OCI-LY7 (cell line): ENCODE results near the gene HDGFL2. TPM values are rescaled to one million over a fixed set of nuclear protein-coding genes. Genes with fewer than 3 reads are reported as not detected.

ENCODE experiments used
- BruUV-seq: library from RNA; stranded (reverse); fragments of 400-500 nt; replicated peaks from 2 replicates; lab custom pipeline; 2021; lab: Mats Ljungman, UMichigan
- CTCF ChIA-PET: fragments of 300-600 bp; sonication (Branson Sonifier 250); formaldehyde crosslinking; loops from one replicate; lab custom pipeline; 2022; ENCODE audit warnings: antibody characterized with exemption; ENCODE audit not compliant: unreplicated experiment; lab: Charles Lee
- POLR2A ChIA-PET: fragments of 300-600 bp; sonication (Branson Sonifier 250); formaldehyde crosslinking; loops from one replicate; lab custom pipeline; 2022; ENCODE audit warnings: antibody characterized with exemption; lab: Charles Lee
- DNase-seq: peaks from one replicate; pipeline ENCODE4 v3.0.0-alpha.2; 2015; ENCODE audit warnings: low spot score
- H2AFZ ChIP-seq: fragments of 200-600 bp; sonication (generic), shearing (Covaris generic); 2 replicates; pipeline ENCODE4 v1.6.1; 2014; ENCODE audit warnings: mild to moderate bottlenecking, antibody characterized with exemption, low read length, moderate library complexity
- H3K27ac ChIP-seq: fragments of 200-600 bp; sonication (generic); 2 replicates; pipeline ENCODE4 v1.5.1; 2014; ENCODE audit warnings: mixed run types, low read depth, mild to moderate bottlenecking, moderate library complexity, low read length, inconsistent platforms; ENCODE audit not compliant: poor library complexity, severe bottlenecking
- H3K36me3 ChIP-seq: fragments of 200-600 bp; sonication (generic); 2 replicates; pipeline ENCODE4 v1.6.1; 2014; ENCODE audit warnings: mild to moderate bottlenecking, antibody characterized with exemption, low read length, moderate library complexity, mixed read lengths; ENCODE audit not compliant: insufficient read depth
- H3K4me1 ChIP-seq: fragments of 200-600 bp; sonication (generic); 2 replicates; pipeline ENCODE4 v1.5.1; 2014; ENCODE audit warnings: mild to moderate bottlenecking, low read length; ENCODE audit not compliant: insufficient read depth, poor library complexity, severe bottlenecking
- H3K4me2 ChIP-seq: fragments of 200-600 bp; sonication (generic); 2 replicates; pipeline ENCODE4 v1.6.1; 2014; ENCODE audit warnings: mild to moderate bottlenecking, low read length
- H3K4me3 ChIP-seq: fragments of 200-600 bp; sonication (generic); 2 replicates; pipeline ENCODE4 v1.5.1; 2014; ENCODE audit warnings: mild to moderate bottlenecking, low read depth, low read length; ENCODE audit not compliant: poor library complexity, severe bottlenecking
- H3K79me2 ChIP-seq: fragments of 200-600 bp; sonication (generic); 2 replicates; pipeline ENCODE4 v1.6.1; 2016; ENCODE audit warnings: low read depth, mild to moderate bottlenecking, low read length, moderate library complexity, mixed read lengths; ENCODE audit not compliant: insufficient read depth
- H3K9me2 ChIP-seq: fragments of 200-600 bp; sonication (generic); 2 replicates; pipeline ENCODE4 v1.6.1; 2016; ENCODE audit warnings: mild to moderate bottlenecking, low read length, mixed read lengths; ENCODE audit not compliant: insufficient read depth
- H3K9me3 ChIP-seq: fragments of 200-600 bp; sonication (generic); 2 replicates; pipeline ENCODE4 v1.6.1; 2014; ENCODE audit warnings: mild to moderate bottlenecking, mixed run types, low read length, mixed read lengths
- H4K20me1 ChIP-seq: fragments of 200-600 bp; sonication (generic); 2 replicates; pipeline ENCODE4 v1.6.1; 2014; ENCODE audit warnings: mild to moderate bottlenecking, antibody characterized with exemption, low read length, moderate library complexity, mixed read lengths; ENCODE audit not compliant: insufficient read depth
- EZH2phosphoT487 ChIP-seq: fragments of 200-600 bp; sonication (generic); IDR thresholded peaks from 2 replicates; pipeline ENCODE4 v1.6.1; 2018; ENCODE audit warnings: low read depth, borderline replicate concordance, mild to moderate bottlenecking, mixed run types, antibody characterized with exemption, low read length, moderate library complexity, mixed read lengths
- intact Hi-C: fragments of 100-400 bp; cut with micrococcal nuclease; formaldehyde crosslinking; loops from one replicate; pipeline ENCODE4 v1.10.0; 2022; ENCODE audit not compliant: unreplicated experiment
- total RNA-seq, 2 experiments: library from RNA; depleted of rRNA in 1 of 2; stranded (reverse); fragments of >200 nt in 1 of 2; shearing (Covaris generic) in 1 of 2; gene quantifications; 2 replicates each; pipeline ENCODE4 v1.2.3, GENCODE V29; 2014 to 2022
- TF ChIP-seq, protein P1 (sequence below): fragments of 200-600 bp; sonication (generic); conservative IDR thresholded peaks from 2 replicates; pipeline ENCODE4 v1.5.1; 2014; ENCODE audit warnings: mild to moderate bottlenecking, antibody characterized with exemption, low read length, moderate library complexity, mixed read lengths

The HDGFL2 gene
- total RNA-seq, 2 experiments from 2014 or later, result 54.5 to 85.9 TPM

DNA sequence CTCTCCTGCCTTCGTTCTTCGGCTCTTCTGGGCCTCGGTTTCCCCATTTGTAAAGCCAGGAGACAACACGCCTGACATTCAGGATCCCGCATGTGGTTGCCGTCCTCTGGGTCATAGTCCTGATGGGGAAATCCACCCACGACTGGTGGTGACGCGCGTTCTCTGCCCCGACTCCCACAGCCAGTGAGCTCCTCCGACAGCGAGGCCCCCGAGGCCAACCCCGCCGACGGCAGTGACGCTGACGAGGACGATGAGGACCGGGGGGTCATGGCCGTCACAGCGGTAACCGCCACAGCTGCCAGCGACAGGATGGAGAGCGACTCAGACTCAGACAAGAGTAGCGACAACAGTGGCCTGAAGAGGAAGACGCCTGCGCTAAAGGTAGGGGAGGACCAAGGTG is 16.4 kb downstream of the HDGFL2 start:
- H3K9me2 ChIP-seq, result no peaks in the 10 kb centered on the region
- H2AFZ ChIP-seq, result no peak overlapping the region
- DNase-seq, result no peak
- H3K4me2 ChIP-seq, result no peak overlapping the region
- H3K27ac ChIP-seq, result no peak overlapping the region
- no TSS peak for BruUV-seq
- ChIA-PET CTCF (no interaction called here), POLR2A (no interaction called here)
- H4K20me1 ChIP-seq, result no peaks in the 10 kb centered on the region
- no peak overlapping the region for H3K4me3 ChIP-seq
- no peaks in the 10 kb centered on the region for H3K4me1 ChIP-seq
- no peaks in the 10 kb centered on the region for H3K79me2 ChIP-seq
- no peaks in the 10 kb centered on the region for H3K9me3 ChIP-seq
- peaks cover 54% of the 10 kb centered on the region for H3K36me3 ChIP-seq
- no peak for TF ChIP-seq EZH2phosphoT487
- TF ChIP-seq, protein P1, sequence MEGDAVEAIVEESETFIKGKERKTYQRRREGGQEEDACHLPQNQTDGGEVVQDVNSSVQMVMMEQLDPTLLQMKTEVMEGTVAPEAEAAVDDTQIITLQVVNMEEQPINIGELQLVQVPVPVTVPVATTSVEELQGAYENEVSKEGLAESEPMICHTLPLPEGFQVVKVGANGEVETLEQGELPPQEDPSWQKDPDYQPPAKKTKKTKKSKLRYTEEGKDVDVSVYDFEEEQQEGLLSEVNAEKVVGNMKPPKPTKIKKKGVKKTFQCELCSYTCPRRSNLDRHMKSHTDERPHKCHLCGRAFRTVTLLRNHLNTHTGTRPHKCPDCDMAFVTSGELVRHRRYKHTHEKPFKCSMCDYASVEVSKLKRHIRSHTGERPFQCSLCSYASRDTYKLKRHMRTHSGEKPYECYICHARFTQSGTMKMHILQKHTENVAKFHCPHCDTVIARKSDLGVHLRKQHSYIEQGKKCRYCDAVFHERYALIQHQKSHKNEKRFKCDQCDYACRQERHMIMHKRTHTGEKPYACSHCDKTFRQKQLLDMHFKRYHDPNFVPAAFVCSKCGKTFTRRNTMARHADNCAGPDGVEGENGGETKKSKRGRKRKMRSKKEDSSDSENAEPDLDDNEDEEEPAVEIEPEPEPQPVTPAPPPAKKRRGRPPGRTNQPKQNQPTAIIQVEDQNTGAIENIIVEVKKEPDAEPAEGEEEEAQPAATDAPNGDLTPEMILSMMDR, result no peak
- intact Hi-C loops, result no loop called here

DNA sequence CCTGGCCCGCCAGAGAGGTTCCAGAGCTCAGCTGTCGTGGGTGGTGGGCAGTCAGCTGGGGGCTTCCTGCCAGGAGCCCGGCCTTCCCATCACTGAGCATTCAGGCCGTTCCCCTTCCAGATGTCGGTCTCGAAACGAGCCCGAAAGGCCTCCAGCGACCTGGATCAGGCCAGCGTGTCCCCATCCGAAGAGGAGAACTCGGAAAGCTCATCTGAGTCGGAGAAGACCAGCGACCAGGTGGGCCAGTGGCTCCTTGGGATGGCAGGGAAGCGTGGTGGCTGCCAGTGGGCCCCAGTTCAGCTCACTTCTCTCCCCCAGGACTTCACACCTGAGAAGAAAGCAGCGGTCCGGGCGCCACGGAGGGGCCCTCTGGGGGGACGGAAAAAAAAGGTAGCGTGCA is 19.3 kb downstream of the HDGFL2 start:
- no peaks in the 10 kb centered on the region for H3K9me3 ChIP-seq
- no peak for DNase-seq
- ChIA-PET CTCF (no interaction called here), POLR2A (interaction anchor here (0.6 kb wide), 1 partner anchor 223 kb away, joined by 5 read pairs; no protein-coding TSS in a partner anchor)
- H3K4me1 ChIP-seq, result no peaks in the 10 kb centered on the region
- no peaks in the 10 kb centered on the region for H3K79me2 ChIP-seq
- no TSS peak for BruUV-seq
- H4K20me1 ChIP-seq, result no peaks in the 10 kb centered on the region
- no peak overlapping the region for H3K4me2 ChIP-seq
- H3K9me2 ChIP-seq, result no peaks in the 10 kb centered on the region
- no peak overlapping the region for H3K27ac ChIP-seq
- peaks cover 66% of the 10 kb centered on the region for H3K36me3 ChIP-seq
- no peak overlapping the region for H2AFZ ChIP-seq
- TF ChIP-seq EZH2phosphoT487, result no peak
- TF ChIP-seq, protein P1, result no peak
- intact Hi-C loops, result no loop called here
- H3K4me3 ChIP-seq, result no peak overlapping the region

DNA sequence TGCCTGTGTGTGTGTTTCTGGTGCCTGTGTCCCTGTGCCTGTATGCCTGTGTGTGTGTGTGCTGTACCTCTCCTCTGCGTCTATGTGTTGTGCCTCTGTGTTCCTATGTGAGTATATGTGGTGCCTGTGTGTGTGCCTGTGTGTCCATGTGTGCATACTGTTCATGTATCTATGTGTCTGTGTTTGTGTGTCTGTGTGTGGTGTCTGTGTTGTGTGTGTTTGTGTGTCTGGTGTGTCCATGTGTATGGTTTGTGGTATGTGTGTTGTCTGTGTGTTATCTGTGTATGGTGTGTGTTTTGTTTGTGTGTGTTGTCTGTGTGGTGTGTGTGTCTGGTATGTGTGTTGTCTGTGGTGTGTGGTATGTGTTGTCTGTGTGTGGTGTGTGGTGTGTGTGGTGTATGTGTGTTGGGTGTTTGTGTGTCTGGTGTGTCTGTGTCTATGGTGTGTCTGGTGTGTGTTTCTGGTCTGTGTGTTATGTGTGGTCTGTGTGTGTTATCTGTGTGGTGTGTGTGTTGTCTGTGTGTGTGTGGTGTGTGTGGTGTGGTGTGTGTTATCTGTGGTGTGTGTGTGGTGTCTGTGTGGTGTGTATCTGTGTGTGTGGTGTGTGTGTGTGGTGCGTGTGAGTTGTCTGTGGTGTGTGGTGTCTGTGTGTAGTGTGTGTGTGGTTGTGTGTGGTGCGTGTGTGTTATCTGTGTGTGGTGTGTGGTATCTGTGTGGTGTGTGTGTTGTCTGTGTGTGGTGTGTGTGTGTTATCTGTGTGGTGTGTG is 20.4 kb downstream of the HDGFL2 start:
- TF ChIP-seq, protein P1, result no peak
- TF ChIP-seq EZH2phosphoT487, result no peak
- H3K4me1 ChIP-seq, result no peaks in the 10 kb centered on the region
- intact Hi-C loops, result no loop called here
- DNase-seq, result no peak
- ChIA-PET CTCF (no interaction called here), POLR2A (no interaction called here)
- BruUV-seq, result no TSS peak
- H4K20me1 ChIP-seq, result no peaks in the 10 kb centered on the region
- H2AFZ ChIP-seq, result no peak overlapping the region
- H3K36me3 ChIP-seq, result peaks cover 72% of the 10 kb centered on the region
- no peak overlapping the region for H3K27ac ChIP-seq
- no peaks in the 10 kb centered on the region for H3K79me2 ChIP-seq
- H3K4me2 ChIP-seq, result no peak overlapping the region
- H3K9me3 ChIP-seq, result no peaks in the 10 kb centered on the region
- H3K4me3 ChIP-seq, result no peak overlapping the region
- H3K9me2 ChIP-seq, result no peaks in the 10 kb centered on the region
